Neural cell (in vitro differentiated cells): ENCODE measurements around the gene NELL2.

Source experiments
- CTCF ChIP-seq: fragments of 450-650 bp; IDR thresholded peaks from 2 replicates; pipeline ENCODE4 v1.5.1; 2014; ENCODE audit warnings: antibody characterized with exemption, mild to moderate bottlenecking, moderate library complexity; ENCODE audit not compliant: poor library complexity, severe bottlenecking
- EZH2 ChIP-seq: fragments of 200-600, 300-800 bp; shearing (Covaris generic), sonication (generic); IDR thresholded peaks from 2 replicates; pipeline ENCODE4 v1.6.1; 2014; ENCODE audit warnings: antibody characterized with exemption, low read length, borderline replicate concordance, mild to moderate bottlenecking; ENCODE audit not compliant: insufficient read depth, poor library complexity, severe bottlenecking
- MXI1 ChIP-seq: fragments of 450-650 bp; conservative IDR thresholded peaks from 2 replicates; pipeline ENCODE4 v1.6.1; 2014; ENCODE audit warnings: antibody characterized with exemption, mild to moderate bottlenecking; ENCODE audit not compliant: poor library complexity, severe bottlenecking
- POLR2AphosphoS5 ChIP-seq: IDR thresholded peaks from 2 replicates; pipeline ENCODE4 v1.6.1; 2012
- RAD21 ChIP-seq: fragments of 450-650 bp; conservative IDR thresholded peaks from 2 replicates; pipeline ENCODE4 v1.6.1; 2014; ENCODE audit warnings: antibody characterized with exemption, mild to moderate bottlenecking, moderate library complexity
- REST ChIP-seq: IDR thresholded peaks from 2 replicates; pipeline ENCODE4 v1.6.1; 2012; ENCODE audit warnings: borderline replicate concordance
- SMC3 ChIP-seq: fragments of 450-650 bp; conservative IDR thresholded peaks from 2 replicates; pipeline ENCODE4 v1.6.1; 2014; ENCODE audit warnings: antibody characterized with exemption, mild to moderate bottlenecking, moderate library complexity; ENCODE audit not compliant: poor library complexity
- TAF1 ChIP-seq: IDR thresholded peaks from 2 replicates; pipeline ENCODE4 v1.6.1; 2012; ENCODE audit warnings: low read depth

- TF ChIP-seq CTCF = no peak
- no peak for TF ChIP-seq RAD21
- TF ChIP-seq TAF1 = no peak
- no peak for TF ChIP-seq MXI1
- TF ChIP-seq POLR2AphosphoS5 = no peak
- no peak for TF ChIP-seq EZH2
- no peak for TF ChIP-seq SMC3
- no peak for TF ChIP-seq REST
Observed at GRCh38 chr12:44697511-44697910, 178.6 kb downstream of the NELL2 start.
